ENCODE measurements around the gene SLC66A2. TPM values are rescaled to one million over a fixed set of nuclear protein-coding genes. Genes with fewer than 3 reads are reported as not detected.

The SLC66A2 gene
- total RNA-seq, 1 donor from 2014 or later = 46.5 TPM

DNA sequence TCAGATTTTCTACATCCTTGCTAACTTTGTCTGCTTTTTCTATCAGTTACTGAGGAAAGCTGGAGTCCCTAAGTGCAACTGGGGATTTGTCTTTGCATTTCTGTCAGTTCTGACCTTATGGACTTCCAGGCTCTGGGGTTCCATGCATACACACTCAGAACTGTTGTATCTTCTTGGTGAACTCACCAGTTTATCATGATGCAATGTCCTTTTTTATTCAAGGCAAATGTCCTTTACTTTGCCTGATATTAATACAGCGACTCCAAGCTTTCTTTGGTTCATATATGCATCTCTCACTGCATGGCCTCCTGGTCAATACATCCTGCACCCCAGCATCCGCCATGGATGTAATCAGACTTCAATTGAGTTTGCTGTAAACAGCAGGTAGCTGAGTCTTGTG lies 44.7 kb downstream of the SLC66A2 start:
- H3K27ac Mint-ChIP-seq = no peak overlapping the region
- no peak for DNase-seq
- intact Hi-C loops (cut with micrococcal nuclease) = no loop called here
- H3K9me3 Mint-ChIP-seq = peaks cover 6% of the 10 kb centered on the region
- H3K27me3 Mint-ChIP-seq = no peaks in the 10 kb centered on the region
- H3K4me1 Mint-ChIP-seq = peaks cover 14% of the 10 kb centered on the region
- peaks cover 41% of the 10 kb centered on the region for H3K36me3 Mint-ChIP-seq (ENCODE audit: low read depth)
- no peak overlapping the region for H3K4me3 Mint-ChIP-seq

GRCh38 chr18:79905993-79906392 lies 45.5 kb downstream of the SLC66A2 start:
- Mint-ChIP-seq H3K4me1 (peaks cover 14% of the 10 kb centered on the region), H3K36me3 (ENCODE audit: low read depth) (peaks cover 42% of the 10 kb centered on the region), H3K27ac (peak overlapping the region; percentile 82), H3K27me3 (no peaks in the 10 kb centered on the region), H3K9me3 (peaks cover 6% of the 10 kb centered on the region), H3K4me3 (peak overlapping the region; percentile 37)
- no peak for DNase-seq
- intact Hi-C loops (cut with micrococcal nuclease) = no loop called here

- intact Hi-C loops (cut with micrococcal nuclease) = no loop called here
- Mint-ChIP-seq H3K4me3 (no peak overlapping the region), H3K27me3 (no peaks in the 10 kb centered on the region), H3K4me1 (peaks cover 12% of the 10 kb centered on the region), H3K9me3 (peaks cover 6% of the 10 kb centered on the region), H3K36me3 (ENCODE audit: low read depth) (peaks cover 37% of the 10 kb centered on the region), H3K27ac (peak overlapping the region; percentile 82)
- no peak for DNase-seq
Observed at GRCh38 chr18:79905389-79905911, 46.0 kb downstream of the SLC66A2 start.

GRCh38 chr18:79904357-79905147 lies 46.9 kb downstream of the SLC66A2 start:
- no peak for DNase-seq
- intact Hi-C loops (cut with micrococcal nuclease) = no loop called here
- peaks cover 6% of the 10 kb centered on the region for H3K9me3 Mint-ChIP-seq
- H3K27me3 Mint-ChIP-seq = no peaks in the 10 kb centered on the region
- H3K36me3 Mint-ChIP-seq (ENCODE audit: low read depth) = peaks cover 38% of the 10 kb centered on the region
- no peak overlapping the region for H3K4me3 Mint-ChIP-seq
- no peak overlapping the region for H3K27ac Mint-ChIP-seq
- peaks cover 10% of the 10 kb centered on the region for H3K4me1 Mint-ChIP-seq

DNA sequence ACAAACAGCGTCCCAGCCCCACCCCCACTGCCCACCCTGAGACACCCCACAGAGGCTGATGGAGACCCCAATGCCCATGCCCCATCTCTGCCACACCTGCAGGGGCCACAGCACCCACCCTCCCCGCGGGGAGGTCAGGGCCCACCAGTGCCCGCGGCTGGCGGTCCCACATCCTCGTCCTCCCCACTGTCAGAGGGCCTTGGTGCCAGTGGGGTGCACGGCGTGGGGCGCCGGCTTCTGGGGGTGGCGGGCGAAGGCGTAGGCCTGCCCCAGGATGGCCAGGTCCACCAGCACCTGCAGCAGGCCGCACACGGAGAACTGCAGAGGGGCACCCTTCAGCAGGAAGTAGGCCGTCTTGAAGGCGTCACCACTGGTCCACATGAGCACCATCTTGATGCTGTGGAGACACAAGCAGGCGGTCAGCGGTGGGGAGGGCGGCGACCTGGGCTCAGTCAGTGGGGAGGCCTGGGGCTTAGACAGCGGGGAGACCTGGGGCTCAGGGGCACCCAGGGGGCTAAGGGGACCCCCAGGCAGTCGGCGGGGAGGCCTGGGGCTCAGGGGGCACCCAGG lies 47.6 kb downstream of the SLC66A2 start:
- Mint-ChIP-seq H3K4me1 (peaks cover 8% of the 10 kb centered on the region), H3K27ac (no peak overlapping the region), H3K36me3 (ENCODE audit: low read depth) (peaks cover 31% of the 10 kb centered on the region), H3K9me3 (peaks cover 6% of the 10 kb centered on the region), H3K27me3 (no peaks in the 10 kb centered on the region), H3K4me3 (no peak overlapping the region)
- intact Hi-C loops (cut with micrococcal nuclease) = no loop called here
- DNase-seq = no peak

GRCh38 chr18:79903071-79903635 lies 48.3 kb downstream of the SLC66A2 start:
- intact Hi-C loops (cut with micrococcal nuclease) = no loop called here
- peaks cover 2% of the 10 kb centered on the region for H3K9me3 Mint-ChIP-seq
- H3K27me3 Mint-ChIP-seq = no peaks in the 10 kb centered on the region
- H3K36me3 Mint-ChIP-seq (ENCODE audit: low read depth) = peaks cover 24% of the 10 kb centered on the region
- no peak for DNase-seq
- no peak overlapping the region for H3K4me3 Mint-ChIP-seq
- no peak overlapping the region for H3K27ac Mint-ChIP-seq
- H3K4me1 Mint-ChIP-seq = peaks cover 8% of the 10 kb centered on the region

DNA sequence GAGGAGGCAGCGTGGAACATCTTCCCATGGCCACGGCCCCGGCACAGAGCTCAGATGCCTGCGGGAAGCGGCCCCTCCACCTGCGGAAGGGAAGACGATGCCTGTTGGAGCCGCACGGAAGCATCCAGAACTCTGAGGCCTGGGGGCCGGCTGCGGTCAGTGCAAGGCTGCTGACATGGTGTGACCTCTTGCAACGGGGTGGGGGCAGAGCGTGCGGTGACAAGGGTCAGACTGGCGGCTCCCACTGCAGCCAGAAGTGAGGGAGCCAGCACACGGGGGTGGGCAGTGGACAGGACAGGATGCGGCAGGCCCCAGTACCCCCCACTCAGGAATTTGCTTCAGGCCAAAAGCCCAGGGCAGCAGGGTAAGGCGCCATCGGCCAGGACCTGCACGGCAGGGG lies 48.8 kb downstream of the SLC66A2 start:
- peaks cover 8% of the 10 kb centered on the region for H3K4me1 Mint-ChIP-seq
- H3K9me3 Mint-ChIP-seq = peaks cover 3% of the 10 kb centered on the region

DNA sequence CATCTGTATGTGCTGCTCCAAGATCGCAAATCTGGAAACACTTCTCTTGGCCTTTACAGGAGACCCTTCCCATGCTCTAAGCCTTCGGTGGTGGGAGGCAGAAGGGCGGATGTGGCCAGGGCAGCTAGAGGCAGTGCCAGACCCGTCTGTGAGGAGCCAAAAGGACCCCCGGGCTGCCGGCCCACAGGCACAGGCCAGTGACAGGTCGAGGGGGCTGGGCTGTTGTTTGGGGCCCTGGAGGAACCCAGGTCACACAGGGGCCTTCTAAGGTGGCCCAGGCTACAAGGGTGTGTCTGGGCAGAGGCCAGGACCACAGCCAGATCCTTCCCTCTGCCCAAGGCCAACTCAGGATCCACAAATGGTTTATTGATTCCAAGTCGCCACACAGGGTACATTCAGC lies 49.4 kb downstream of the SLC66A2 start:
- Mint-ChIP-seq H3K27me3 (no peaks in the 10 kb centered on the region), H3K36me3 (ENCODE audit: low read depth) (peaks cover 23% of the 10 kb centered on the region), H3K4me1 (peaks cover 8% of the 10 kb centered on the region), H3K9me3 (peaks cover 8% of the 10 kb centered on the region), H3K4me3 (no peak overlapping the region), H3K27ac (no peak overlapping the region)
- intact Hi-C loops (cut with micrococcal nuclease) = no loop called here
- DNase-seq = no peak

More for the DNA sequence above, 48.8 kb downstream of the SLC66A2 start:
- peaks cover 23% of the 10 kb centered on the region for H3K36me3 Mint-ChIP-seq (ENCODE audit: low read depth)
- no peak overlapping the region for H3K4me3 Mint-ChIP-seq
- H3K27ac Mint-ChIP-seq = no peak overlapping the region
- intact Hi-C loops (cut with micrococcal nuclease) = no loop called here
- no peak for DNase-seq
- no peaks in the 10 kb centered on the region for H3K27me3 Mint-ChIP-seq

DNA sequence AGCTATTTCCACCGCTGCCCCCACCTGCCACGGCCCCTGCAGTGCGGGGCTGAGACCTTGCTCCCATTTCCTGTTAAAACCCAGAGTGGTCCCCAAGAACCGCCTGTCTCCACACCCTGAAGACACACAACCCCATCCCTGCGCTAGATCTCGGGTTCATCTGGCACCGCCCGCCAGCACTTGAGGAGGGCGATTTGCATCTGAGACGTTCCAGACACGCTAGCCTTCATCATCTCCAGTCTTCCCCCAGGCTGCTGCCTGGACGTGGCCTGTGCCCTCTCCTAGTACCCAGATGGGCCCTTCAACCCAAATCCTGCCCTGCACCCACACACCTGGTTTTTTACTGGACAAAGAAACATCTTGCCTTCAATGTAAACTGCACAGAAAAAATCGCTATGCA lies 49.8 kb downstream of the SLC66A2 start:
- intact Hi-C loops (cut with micrococcal nuclease) = no loop called here
- Mint-ChIP-seq H3K4me3 (no peak overlapping the region), H3K27me3 (no peaks in the 10 kb centered on the region), H3K36me3 (ENCODE audit: low read depth) (peaks cover 25% of the 10 kb centered on the region), H3K9me3 (peaks cover 12% of the 10 kb centered on the region), H3K27ac (no peak overlapping the region), H3K4me1 (peaks cover 8% of the 10 kb centered on the region)
- no peak for DNase-seq

- DNase-seq = no peak
- no peaks in the 10 kb centered on the region for H3K27me3 Mint-ChIP-seq
- H3K36me3 Mint-ChIP-seq (ENCODE audit: low read depth) = peaks cover 23% of the 10 kb centered on the region
- peaks cover 16% of the 10 kb centered on the region for H3K9me3 Mint-ChIP-seq
- intact Hi-C loops (cut with micrococcal nuclease) = no loop called here
- no peak overlapping the region for H3K27ac Mint-ChIP-seq
- no peak overlapping the region for H3K4me3 Mint-ChIP-seq
- peaks cover 4% of the 10 kb centered on the region for H3K4me1 Mint-ChIP-seq
Observed at GRCh38 chr18:79900610-79901570, 50.6 kb downstream of the SLC66A2 start.

DNA sequence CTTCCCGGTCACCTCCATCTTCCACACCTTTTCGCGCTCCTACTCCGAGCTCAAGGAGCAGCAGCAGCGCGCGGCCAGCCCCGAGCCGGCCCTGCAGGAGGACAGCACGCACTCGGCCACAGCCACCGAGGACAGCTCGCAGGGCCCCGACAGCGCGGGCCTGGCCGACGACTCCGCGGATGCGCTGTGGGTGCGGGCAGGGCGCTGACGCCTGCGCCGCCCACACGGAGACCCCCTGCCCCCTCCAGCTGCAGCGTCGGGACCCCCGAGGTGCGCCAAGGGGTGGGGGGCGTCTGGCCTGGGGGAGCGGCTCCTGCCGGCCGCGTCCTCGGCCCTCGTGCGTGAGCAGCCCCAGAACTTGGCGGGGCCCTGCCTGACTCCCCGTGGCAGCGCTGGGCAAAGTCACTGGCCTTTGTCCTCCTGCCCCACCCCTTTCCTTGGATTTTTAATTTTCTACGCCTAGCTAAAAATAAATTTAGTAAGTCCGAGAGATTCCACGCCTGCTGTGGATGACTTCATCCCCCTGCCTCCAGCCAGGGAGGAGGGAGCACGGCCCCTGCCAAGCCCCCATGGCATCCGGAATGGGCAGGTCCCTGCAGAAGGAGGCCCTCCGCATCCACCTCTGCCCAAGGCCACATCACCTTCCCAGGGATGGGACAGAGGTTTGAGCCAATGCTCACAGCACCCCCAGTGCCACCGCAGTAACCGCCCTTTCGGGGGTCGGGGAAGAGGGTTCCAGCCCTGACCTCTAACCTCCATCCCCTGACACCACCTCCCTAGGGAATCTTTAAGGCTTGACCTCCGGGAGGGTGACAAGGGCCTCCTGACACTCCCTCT lies 51.6 kb downstream of the SLC66A2 start:
- peaks cover 26% of the 10 kb centered on the region for H3K36me3 Mint-ChIP-seq (ENCODE audit: low read depth)
- H3K9me3 Mint-ChIP-seq = peaks cover 25% of the 10 kb centered on the region
- no peak overlapping the region for H3K4me3 Mint-ChIP-seq
- intact Hi-C loops (cut with micrococcal nuclease) = loop anchor here (10.0 kb wide), 1 partner anchor 55 kb away; the partner anchor contains the start of gene SLC66A2
- H3K4me1 Mint-ChIP-seq = no peaks in the 10 kb centered on the region
- H3K27ac Mint-ChIP-seq = no peak overlapping the region
- no peaks in the 10 kb centered on the region for H3K27me3 Mint-ChIP-seq
- DNase-seq = no peak

- H3K4me1 Mint-ChIP-seq = no peaks in the 10 kb centered on the region
- H3K36me3 Mint-ChIP-seq (ENCODE audit: low read depth) = peaks cover 28% of the 10 kb centered on the region
- H3K27me3 Mint-ChIP-seq = no peaks in the 10 kb centered on the region
- intact Hi-C loops (cut with micrococcal nuclease) = loop anchor here (10.0 kb wide), 1 partner anchor 56 kb away; the partner anchor contains the start of gene SLC66A2
- peaks cover 30% of the 10 kb centered on the region for H3K9me3 Mint-ChIP-seq
- H3K4me3 Mint-ChIP-seq = no peak overlapping the region
- DNase-seq = no peak
- no peak overlapping the region for H3K27ac Mint-ChIP-seq
Observed at GRCh38 chr18:79898952-79899608, 52.4 kb downstream of the SLC66A2 start.

Measured in activated CD4-positive, alpha-beta T cell treated with anti-CD3 and anti-CD28 coated beads, Interleukin-2, amount 10 ng/mL, durations not matched to agents 24 days and 14 days (primary cell).